Measurements from ENCODE around the gene FERMT1. TPM values are rescaled to one million over a fixed set of nuclear protein-coding genes. Genes with fewer than 3 reads are reported as not detected.
A peak's percentile ranks its signal among the peaks of the same experiment; 100 is the strongest.

Gene FERMT1
- total RNA-seq, 4 donors from 2014 or later, result 0.78 to 3.5 (median 1.2) TPM

- WGBS, 2 donors, result 66 to 72% methylated on average over 2 of the region's 2 CpGs
- TF ChIP-seq CTCF (IDR thresholded peaks at IDR 0.05) (no peak), EP300 (IDR thresholded peaks at IDR 0.05) (no peak), POLR2A (IDR thresholded peaks at IDR 0.05) (no peak)
Measured at GRCh38 chr20:6074784-6075183, 48.0 kb downstream of the FERMT1 start.

DNA sequence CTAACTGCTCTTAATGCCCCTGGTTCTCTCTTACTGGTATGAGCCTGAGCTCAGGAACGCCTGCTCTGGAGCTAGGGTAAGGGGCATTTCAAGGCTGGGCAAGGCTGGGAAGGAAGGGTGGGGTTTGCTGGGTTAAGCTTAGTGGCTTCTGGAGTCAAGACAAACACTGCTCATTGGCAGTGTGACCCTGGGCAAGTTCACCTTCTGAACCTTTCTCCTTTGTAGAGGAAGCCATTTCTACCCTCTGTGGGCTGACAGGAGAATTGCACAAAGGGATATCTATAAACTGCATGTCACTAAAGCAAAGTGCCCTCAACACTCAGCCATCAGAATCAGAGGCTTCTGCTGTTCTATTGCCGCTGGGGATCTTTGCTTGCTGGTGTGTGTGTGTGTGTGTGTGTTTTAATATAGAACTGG, 48.7 kb downstream of the FERMT1 start:
- TF ChIP-seq CTCF (IDR thresholded peaks at IDR 0.05) (peak in 2 of 5 experiments; percentile 8 to 17), EP300 (IDR thresholded peaks at IDR 0.05) (no peak)
- Histone ChIP-seq H3K4me3 (no peak overlapping the region), H3K27me3 (no peaks in the 10 kb centered on the region), H3K9me3 (no peaks in the 10 kb centered on the region), H3K36me3 (no peaks in the 10 kb centered on the region), H3K27ac (no peak overlapping the region), H3K4me1 (no peaks in the 10 kb centered on the region)
- DNase-seq (ENCODE audit: low spot score in 2 of 2), result no peak
- 41 to 47% methylated on average over 2 of the region's 2 CpGs for WGBS, 2 donors

More at GRCh38 chr20:6074784-6075183, 48.0 kb downstream of the FERMT1 start:
- H3K27ac ChIP-seq, result no peak overlapping the region
- no peaks in the 10 kb centered on the region for H3K36me3 ChIP-seq
- H3K4me3 ChIP-seq, result no peak overlapping the region
- no peaks in the 10 kb centered on the region for H3K9me3 ChIP-seq
- no peak for DNase-seq (ENCODE audit: low spot score in 2 of 2)
- no peaks in the 10 kb centered on the region for H3K27me3 ChIP-seq
- no peaks in the 10 kb centered on the region for H3K4me1 ChIP-seq

DNA sequence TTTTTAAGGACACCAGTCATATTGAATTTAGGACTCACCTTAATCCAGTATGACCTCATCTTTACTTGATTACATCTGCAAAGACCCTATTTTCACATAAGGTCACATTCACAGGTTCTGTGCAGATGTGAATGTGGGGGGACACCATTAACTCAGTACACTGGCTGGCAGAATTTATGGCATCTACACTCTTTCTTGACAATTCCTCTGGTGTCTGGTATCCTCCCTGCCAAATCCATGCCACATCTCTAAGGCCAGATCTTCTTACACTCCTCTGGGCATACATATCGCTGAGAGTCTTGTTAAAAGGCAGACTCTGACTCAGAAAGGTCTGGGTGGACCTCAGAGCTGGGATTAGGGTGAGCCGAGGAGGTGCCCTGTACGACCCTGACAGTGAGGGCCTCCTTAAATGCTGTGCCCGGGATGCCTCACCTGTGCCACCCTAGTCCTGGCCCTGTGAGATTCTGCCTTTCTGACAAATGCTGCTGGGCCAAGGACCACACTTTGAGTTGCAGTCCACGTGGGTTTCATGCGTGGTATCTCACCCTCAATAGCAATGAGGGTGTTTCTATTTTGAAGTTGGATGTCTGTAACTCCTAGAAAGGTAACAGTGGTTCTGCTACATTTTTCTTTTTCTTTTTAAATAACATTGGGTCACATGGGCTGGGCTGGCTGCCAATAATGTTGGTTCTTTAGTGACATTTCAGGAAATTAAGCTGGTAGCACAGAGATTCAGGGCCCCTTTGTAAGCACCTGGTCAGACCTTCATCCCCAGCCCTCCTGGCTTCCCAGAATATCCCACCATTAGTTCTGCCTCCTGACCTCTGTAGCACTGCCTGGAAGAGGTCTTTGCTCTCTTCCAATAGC, 51.8 kb downstream of the FERMT1 start:
- DNase-seq (ENCODE audit: low spot score in 2 of 2), result no peak
- Histone ChIP-seq H3K36me3 (no peaks in the 10 kb centered on the region), H3K27me3 (no peaks in the 10 kb centered on the region), H3K27ac (no peak overlapping the region), H3K9me3 (no peaks in the 10 kb centered on the region), H3K4me3 (no peak overlapping the region), H3K4me1 (no peaks in the 10 kb centered on the region)
- TF ChIP-seq CTCF (IDR thresholded peaks at IDR 0.05) (no peak), EP300 (IDR thresholded peaks at IDR 0.05) (no peak), POLR2A (IDR thresholded peaks at IDR 0.05) (no peak)
- WGBS, 2 donors, result 86 to 93% methylated on average over 6 of the region's 6 CpGs

GRCh38 chr20:6069669-6070068, 53.2 kb downstream of the FERMT1 start:
- WGBS, 2 donors, result 79 to 90% methylated on average over 2 of the region's 2 CpGs
- DNase-seq (ENCODE audit: low spot score in 2 of 2), result no peak
- Histone ChIP-seq H3K36me3 (no peaks in the 10 kb centered on the region), H3K4me3 (no peak overlapping the region), H3K4me1 (no peaks in the 10 kb centered on the region), H3K9me3 (no peaks in the 10 kb centered on the region), H3K27me3 (no peaks in the 10 kb centered on the region), H3K27ac (no peak overlapping the region)
- TF ChIP-seq CTCF (IDR thresholded peaks at IDR 0.05) (no peak), POLR2A (IDR thresholded peaks at IDR 0.05) (no peak), EP300 (IDR thresholded peaks at IDR 0.05) (no peak)

- no peak overlapping the region for H3K4me3 ChIP-seq
- H3K9me3 ChIP-seq, result no peaks in the 10 kb centered on the region
- H3K4me1 ChIP-seq, result no peaks in the 10 kb centered on the region
- DNase-seq (ENCODE audit: low spot score in 2 of 2), result no peak
- no peak for TF ChIP-seq CTCF (IDR thresholded peaks at IDR 0.05)
- TF ChIP-seq EP300 (IDR thresholded peaks at IDR 0.05), result no peak
- no peak for TF ChIP-seq POLR2A (IDR thresholded peaks at IDR 0.05)
- no peaks in the 10 kb centered on the region for H3K27me3 ChIP-seq
- no peak overlapping the region for H3K27ac ChIP-seq
- WGBS, 2 donors, result 70 to 76% methylated on average over 4 of the region's 4 CpGs
- no peaks in the 10 kb centered on the region for H3K36me3 ChIP-seq
Measured at GRCh38 chr20:6067763-6068318, 55.0 kb downstream of the FERMT1 start.

Data from tibial nerve (tissue), 4 donors.